HepG2 (cell line): Measurements from ENCODE around the gene PHRF1. TPM values are rescaled to one million over a fixed set of nuclear protein-coding genes. Genes with fewer than 3 reads are reported as not detected.

Experiments
- CSRNP1 ChIP-seq: sonication (generic); formaldehyde crosslinking; IDR thresholded peaks from 2 replicates; pipeline ENCODE4 v1.8.1; 2023; ENCODE audit warnings: mild to moderate bottlenecking, missing genetic modification reagents
- EEA1 ChIP-seq: sonication (generic); formaldehyde crosslinking; IDR thresholded peaks from 2 replicates; pipeline ENCODE4 v1.5.1; 2020; ENCODE audit warnings: mild to moderate bottlenecking, missing genetic modification reagents, borderline replicate concordance
- HDAC2 ChIP-seq: sonication (generic); formaldehyde crosslinking; IDR thresholded peaks from 2 replicates; pipeline ENCODE4 v1.4.0; 2020; ENCODE audit warnings: missing genetic modification reagents
- KLF12 ChIP-seq: sonication (generic); formaldehyde crosslinking; IDR thresholded peaks from 2 replicates; pipeline ENCODE4 v1.4.0; 2020; ENCODE audit warnings: missing genetic modification reagents, borderline replicate concordance
- PCBP1 ChIP-seq: fragments of 200-400 bp; formaldehyde crosslinking; IDR thresholded peaks from 2 replicates; pipeline ENCODE4 v1.6.1; 2017; ENCODE audit warnings: mild to moderate bottlenecking, low read depth, low read length, borderline replicate concordance
- RFX1 ChIP-seq: fragments of 450-650 bp; IDR thresholded peaks from 2 replicates; pipeline ENCODE4 v1.6.1; 2017
- RFX3 ChIP-seq: IDR thresholded peaks from 2 replicates; pipeline ENCODE4 v1.6.1; 2016; ENCODE audit warnings: missing biosample characterization, missing genetic modification reagents
- ZNF564 ChIP-seq: sonication (generic); formaldehyde crosslinking; IDR thresholded peaks from 2 replicates; pipeline ENCODE4 v1.8.1; 2023; ENCODE audit warnings: mild to moderate bottlenecking, missing genetic modification reagents
- ZNF572 ChIP-seq: sonication (generic); formaldehyde crosslinking; IDR thresholded peaks from 2 replicates; pipeline ENCODE4 v1.5.1; 2020; ENCODE audit warnings: mild to moderate bottlenecking, missing genetic modification reagents
- polyA plus RNA-seq, 8 experiments: library from polyadenylated mRNA; depleted of rRNA in 3 of 8; stranded (reverse) in 7 of 8; unstranded in 1 of 8; fragments of >200 nt; fragmentation: Illumina TruSeq in 4 of 8; extraction: Trizol in 4 of 8; gene quantifications; 2 replicates each; pipeline versions ENCODE4 v1.2.1 to v1.2.3, GENCODE V29; 2011 to 2016; ENCODE audit warnings: low read depth in 4 of 8, missing spikeins in 1 of 8, mixed read lengths in 1 of 8; ENCODE audit not compliant: insufficient read depth in 1 of 8
- total RNA-seq, 5 experiments: library from RNA; depleted of rRNA; stranded (reverse); fragments of >200 nt; fragmentation: Illumina TruSeq; extraction: Trizol; gene quantifications; 2 replicates each; pipeline ENCODE4 v1.2.3, GENCODE V29; 2016; ENCODE audit warnings: low read depth in 1 of 5
- TF ChIP-seq, protein P1 (sequence below): sonication (generic); formaldehyde crosslinking; IDR thresholded peaks from 2 replicates; pipeline ENCODE4 v1.5.1; 2020; ENCODE audit warnings: missing genetic modification reagents, mild to moderate bottlenecking, borderline replicate concordance

The PHRF1 gene
- total and polyA plus RNA-seq, 2 of the 13 experiments (the other 11 are each of a cell fraction or from before 2014, with no cell fraction given): 8.2 to 16.7 TPM

- 0 out of 2 replicates have a peak, but pooled peaks have one; percentile 13 for TF ChIP-seq ZNF564 (CRISPR knock-in tag)
- TF ChIP-seq HDAC2 (CRISPR knock-in tag): no peak
- TF ChIP-seq, protein P1, sequence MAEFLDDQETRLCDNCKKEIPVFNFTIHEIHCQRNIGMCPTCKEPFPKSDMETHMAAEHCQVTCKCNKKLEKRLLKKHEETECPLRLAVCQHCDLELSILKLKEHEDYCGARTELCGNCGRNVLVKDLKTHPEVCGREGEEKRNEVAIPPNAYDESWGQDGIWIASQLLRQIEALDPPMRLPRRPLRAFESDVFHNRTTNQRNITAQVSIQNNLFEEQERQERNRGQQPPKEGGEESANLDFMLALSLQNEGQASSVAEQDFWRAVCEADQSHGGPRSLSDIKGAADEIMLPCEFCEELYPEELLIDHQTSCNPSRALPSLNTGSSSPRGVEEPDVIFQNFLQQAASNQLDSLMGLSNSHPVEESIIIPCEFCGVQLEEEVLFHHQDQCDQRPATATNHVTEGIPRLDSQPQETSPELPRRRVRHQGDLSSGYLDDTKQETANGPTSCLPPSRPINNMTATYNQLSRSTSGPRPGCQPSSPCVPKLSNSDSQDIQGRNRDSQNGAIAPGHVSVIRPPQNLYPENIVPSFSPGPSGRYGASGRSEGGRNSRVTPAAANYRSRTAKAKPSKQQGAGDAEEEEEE (CRISPR knock-in tag): 0 out of 2 replicates have a peak, but pooled peaks have one; percentile 37
- 0 out of 2 replicates have a peak, but pooled peaks have one; percentile 35 for TF ChIP-seq PCBP1
- TF ChIP-seq RFX3 (CRISPR knock-in tag): peak; percentile 49; the same call in 1 of the 2 replicates
- 0 out of 2 replicates have a peak, but pooled peaks have one; percentile 10 for TF ChIP-seq CSRNP1
- TF ChIP-seq RFX1: peak; percentile 64
- TF ChIP-seq EEA1 (CRISPR knock-in tag): 0 out of 2 replicates have a peak, but pooled peaks have one; percentile 28
- 0 out of 2 replicates have a peak, but pooled peaks have one; percentile 66 for TF ChIP-seq KLF12 (CRISPR knock-in tag)
- TF ChIP-seq ZNF572 (CRISPR knock-in tag): 0 out of 2 replicates have a peak, but pooled peaks have one; percentile 33
- TF ChIP-seq, all 625 proteins: peak for 12
Measured at GRCh38 chr11:559020-559620, 17.1 kb upstream of the PHRF1 start (continued).
